ENCODE data around the gene INPP5K.

DNA sequence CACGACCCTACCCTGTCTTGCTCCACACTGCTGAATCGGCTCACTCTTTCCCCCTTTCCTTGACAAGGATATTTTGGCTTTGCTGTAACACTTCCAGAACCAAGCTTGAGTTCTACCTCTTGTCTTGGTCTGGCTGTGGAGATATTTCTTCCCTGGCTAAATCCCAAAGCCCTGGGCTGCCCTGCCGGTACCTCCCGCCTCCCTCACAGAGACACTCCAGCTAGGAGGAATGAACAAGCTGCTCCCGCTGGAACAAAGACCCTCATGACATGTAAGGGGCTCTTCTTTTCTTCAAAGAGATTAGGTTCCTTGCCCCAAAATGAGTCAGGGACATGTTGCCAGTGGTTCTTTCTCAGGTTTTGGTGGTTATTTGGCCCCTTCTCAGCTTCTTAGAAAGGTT is 10.8 kb downstream of the INPP5K start:
- TF ChIP-seq, protein P1, sequence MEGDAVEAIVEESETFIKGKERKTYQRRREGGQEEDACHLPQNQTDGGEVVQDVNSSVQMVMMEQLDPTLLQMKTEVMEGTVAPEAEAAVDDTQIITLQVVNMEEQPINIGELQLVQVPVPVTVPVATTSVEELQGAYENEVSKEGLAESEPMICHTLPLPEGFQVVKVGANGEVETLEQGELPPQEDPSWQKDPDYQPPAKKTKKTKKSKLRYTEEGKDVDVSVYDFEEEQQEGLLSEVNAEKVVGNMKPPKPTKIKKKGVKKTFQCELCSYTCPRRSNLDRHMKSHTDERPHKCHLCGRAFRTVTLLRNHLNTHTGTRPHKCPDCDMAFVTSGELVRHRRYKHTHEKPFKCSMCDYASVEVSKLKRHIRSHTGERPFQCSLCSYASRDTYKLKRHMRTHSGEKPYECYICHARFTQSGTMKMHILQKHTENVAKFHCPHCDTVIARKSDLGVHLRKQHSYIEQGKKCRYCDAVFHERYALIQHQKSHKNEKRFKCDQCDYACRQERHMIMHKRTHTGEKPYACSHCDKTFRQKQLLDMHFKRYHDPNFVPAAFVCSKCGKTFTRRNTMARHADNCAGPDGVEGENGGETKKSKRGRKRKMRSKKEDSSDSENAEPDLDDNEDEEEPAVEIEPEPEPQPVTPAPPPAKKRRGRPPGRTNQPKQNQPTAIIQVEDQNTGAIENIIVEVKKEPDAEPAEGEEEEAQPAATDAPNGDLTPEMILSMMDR (conservative IDR thresholded peaks at IDR 0.05; ENCODE audit: low read depth, low read length): no peak
- no peak for TF ChIP-seq SMC3 (IDR thresholded peaks at IDR 0.05; ENCODE audit: low read depth, low read length)
- TF ChIP-seq MAZ (IDR thresholded peaks at IDR 0.05; ENCODE audit: borderline replicate concordance, low read depth, low read length): no peak

Measured in IMR-90 (cell line).